ENCODE results near the gene ELMO3.

DNA sequence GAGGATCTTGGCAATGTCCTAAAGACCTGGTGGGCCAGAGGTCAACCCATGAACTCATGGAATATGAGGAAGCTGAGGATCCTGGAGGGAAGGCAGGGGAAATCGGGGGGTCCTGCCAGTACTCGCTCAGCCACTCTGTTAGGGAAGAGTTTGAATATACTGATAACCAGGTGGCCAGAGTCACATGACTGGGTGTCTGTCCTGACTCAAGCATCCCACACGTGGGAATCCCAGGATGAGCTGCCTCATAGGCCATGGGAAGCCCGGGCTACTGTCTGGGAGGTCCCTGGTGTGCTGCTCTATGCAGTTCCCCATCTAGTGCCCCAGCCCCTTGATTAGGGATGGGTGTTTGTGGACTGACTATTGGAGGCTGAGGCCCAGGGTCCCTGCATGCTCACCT, 10.6 kb upstream of the ELMO3 start:
- TF ChIP-seq, protein P1, sequence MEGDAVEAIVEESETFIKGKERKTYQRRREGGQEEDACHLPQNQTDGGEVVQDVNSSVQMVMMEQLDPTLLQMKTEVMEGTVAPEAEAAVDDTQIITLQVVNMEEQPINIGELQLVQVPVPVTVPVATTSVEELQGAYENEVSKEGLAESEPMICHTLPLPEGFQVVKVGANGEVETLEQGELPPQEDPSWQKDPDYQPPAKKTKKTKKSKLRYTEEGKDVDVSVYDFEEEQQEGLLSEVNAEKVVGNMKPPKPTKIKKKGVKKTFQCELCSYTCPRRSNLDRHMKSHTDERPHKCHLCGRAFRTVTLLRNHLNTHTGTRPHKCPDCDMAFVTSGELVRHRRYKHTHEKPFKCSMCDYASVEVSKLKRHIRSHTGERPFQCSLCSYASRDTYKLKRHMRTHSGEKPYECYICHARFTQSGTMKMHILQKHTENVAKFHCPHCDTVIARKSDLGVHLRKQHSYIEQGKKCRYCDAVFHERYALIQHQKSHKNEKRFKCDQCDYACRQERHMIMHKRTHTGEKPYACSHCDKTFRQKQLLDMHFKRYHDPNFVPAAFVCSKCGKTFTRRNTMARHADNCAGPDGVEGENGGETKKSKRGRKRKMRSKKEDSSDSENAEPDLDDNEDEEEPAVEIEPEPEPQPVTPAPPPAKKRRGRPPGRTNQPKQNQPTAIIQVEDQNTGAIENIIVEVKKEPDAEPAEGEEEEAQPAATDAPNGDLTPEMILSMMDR (IDR thresholded peaks at IDR 0.05) = no peak
- TF ChIP-seq POLR2A (IDR thresholded peaks at IDR 0.05) = no peak
